Measurements from ENCODE around the gene CEP44. TPM values are rescaled to one million over a fixed set of nuclear protein-coding genes. Genes with fewer than 3 reads are reported as not detected.

The CEP44 gene
- total RNA-seq, 1 experiment from 2014 or later: 20.0 TPM

DNA sequence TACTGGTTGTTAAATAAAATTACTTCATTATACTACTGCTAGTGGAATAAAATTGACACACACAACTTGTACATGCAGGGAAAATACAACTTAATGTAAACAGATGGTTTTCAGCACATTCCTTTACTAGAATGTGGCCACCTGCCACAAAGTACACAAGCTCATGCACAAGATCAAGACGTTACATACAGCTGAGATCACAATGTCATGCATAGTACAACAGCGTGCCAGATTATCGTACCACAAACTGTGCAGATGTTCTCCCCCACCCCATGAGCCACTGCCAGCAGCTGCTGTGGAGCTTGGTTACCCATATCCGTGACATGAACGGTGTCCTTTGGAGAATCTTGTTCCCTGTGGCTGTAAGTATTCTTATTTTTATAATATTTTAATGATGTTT is 27.9 kb upstream of the CEP44 start:
- H3K4me1 Mint-ChIP-seq (ENCODE audit: low read depth, unreplicated experiment): no peaks in the 10 kb centered on the region
- H3K36me3 ChIP-seq (ENCODE audit: control insufficient read depth, insufficient read depth, low read length): no peaks in the 10 kb centered on the region
- H3K9me3 Mint-ChIP-seq (ENCODE audit: unreplicated experiment): no peaks in the 10 kb centered on the region
- peak in 1 of 2 experiments; percentile 7 for DNase-seq
- no peaks in the 10 kb centered on the region for H3K27me3 Mint-ChIP-seq (ENCODE audit: insufficient read depth, unreplicated experiment)
- H3K36me3 Mint-ChIP-seq (ENCODE audit: insufficient read depth, unreplicated experiment): no peaks in the 10 kb centered on the region
- CTCF ChIA-PET: no interaction called here
- peaks cover 10% of the 10 kb centered on the region; the same call in 1 of the 2 replicates for H3K4me1 ChIP-seq
- TF ChIP-seq, protein P1, sequence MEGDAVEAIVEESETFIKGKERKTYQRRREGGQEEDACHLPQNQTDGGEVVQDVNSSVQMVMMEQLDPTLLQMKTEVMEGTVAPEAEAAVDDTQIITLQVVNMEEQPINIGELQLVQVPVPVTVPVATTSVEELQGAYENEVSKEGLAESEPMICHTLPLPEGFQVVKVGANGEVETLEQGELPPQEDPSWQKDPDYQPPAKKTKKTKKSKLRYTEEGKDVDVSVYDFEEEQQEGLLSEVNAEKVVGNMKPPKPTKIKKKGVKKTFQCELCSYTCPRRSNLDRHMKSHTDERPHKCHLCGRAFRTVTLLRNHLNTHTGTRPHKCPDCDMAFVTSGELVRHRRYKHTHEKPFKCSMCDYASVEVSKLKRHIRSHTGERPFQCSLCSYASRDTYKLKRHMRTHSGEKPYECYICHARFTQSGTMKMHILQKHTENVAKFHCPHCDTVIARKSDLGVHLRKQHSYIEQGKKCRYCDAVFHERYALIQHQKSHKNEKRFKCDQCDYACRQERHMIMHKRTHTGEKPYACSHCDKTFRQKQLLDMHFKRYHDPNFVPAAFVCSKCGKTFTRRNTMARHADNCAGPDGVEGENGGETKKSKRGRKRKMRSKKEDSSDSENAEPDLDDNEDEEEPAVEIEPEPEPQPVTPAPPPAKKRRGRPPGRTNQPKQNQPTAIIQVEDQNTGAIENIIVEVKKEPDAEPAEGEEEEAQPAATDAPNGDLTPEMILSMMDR (IDR thresholded peaks at IDR 0.05; ENCODE audit: insufficient read depth in 1 of 2, low read depth in 1 of 2, low read length in 1 of 2, severe bottlenecking in 1 of 2, unreplicated experiment in 1 of 2): no peak
- intact Hi-C loops (cut with micrococcal nuclease; ENCODE audit: unreplicated experiment): no loop called here
- H3K27me3 ChIP-seq (replicated peaks; ENCODE audit: control insufficient read depth, insufficient read depth, low read length): no peaks in the 10 kb centered on the region
- no TSS peak for BruUV-seq (replicated peaks)
- no peak overlapping the region for H3K4me3 Mint-ChIP-seq (ENCODE audit: unreplicated experiment)
- no peak overlapping the region for H3K4me3 ChIP-seq (ENCODE audit: low read depth, low read length)
- H3K27ac Mint-ChIP-seq (ENCODE audit: unreplicated experiment): no peak overlapping the region
- POLR2A ChIA-PET: no interaction called here
- H3K9me3 ChIP-seq: no peaks in the 10 kb centered on the region

DNA sequence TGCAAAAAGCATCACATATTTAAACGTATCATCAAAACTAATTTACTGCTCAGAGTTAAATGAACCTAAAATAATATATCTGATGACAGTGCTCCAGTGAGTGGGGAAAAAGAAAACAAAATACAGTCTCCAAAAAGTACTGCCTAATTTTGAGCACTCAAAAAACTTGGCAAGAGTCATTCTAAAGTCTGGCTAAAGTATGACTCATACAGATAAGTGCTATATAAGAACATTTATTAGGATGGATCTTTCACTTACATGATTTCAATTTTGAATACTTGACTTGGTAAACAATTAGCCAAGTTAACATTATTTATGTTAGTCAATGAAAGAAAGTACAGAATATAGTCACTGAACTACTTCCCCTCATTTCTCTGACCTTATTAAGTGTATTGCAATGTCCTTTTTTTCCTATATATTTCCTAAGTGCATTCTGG is 27.4 kb upstream of the CEP44 start:
- TF ChIP-seq, protein P1 (IDR thresholded peaks at IDR 0.05; ENCODE audit: insufficient read depth in 1 of 2, low read depth in 1 of 2, low read length in 1 of 2, severe bottlenecking in 1 of 2, unreplicated experiment in 1 of 2): no peak
- Mint-ChIP-seq H3K4me3 (ENCODE audit: unreplicated experiment) (no peak overlapping the region), H3K27ac (ENCODE audit: unreplicated experiment) (no peak overlapping the region), H3K36me3 (ENCODE audit: insufficient read depth, unreplicated experiment) (no peaks in the 10 kb centered on the region), H3K9me3 (ENCODE audit: unreplicated experiment) (no peaks in the 10 kb centered on the region), H3K27me3 (ENCODE audit: insufficient read depth, unreplicated experiment) (no peaks in the 10 kb centered on the region), H3K4me1 (ENCODE audit: low read depth, unreplicated experiment) (no peaks in the 10 kb centered on the region)
- intact Hi-C loops (cut with micrococcal nuclease; ENCODE audit: unreplicated experiment): no loop called here
- CTCF ChIA-PET: no interaction called here
- BruUV-seq (replicated peaks): no TSS peak
- DNase-seq: no peak
- Histone ChIP-seq H3K36me3 (ENCODE audit: control insufficient read depth, insufficient read depth, low read length) (no peaks in the 10 kb centered on the region), H3K4me3 (ENCODE audit: low read depth, low read length) (no peak overlapping the region), H3K4me1 (peaks cover 10% of the 10 kb centered on the region; the same call in 1 of the 2 replicates), H3K27me3 (replicated peaks; ENCODE audit: control insufficient read depth, insufficient read depth, low read length) (no peaks in the 10 kb centered on the region), H3K9me3 (no peaks in the 10 kb centered on the region)
- POLR2A ChIA-PET: no interaction called here

DNA sequence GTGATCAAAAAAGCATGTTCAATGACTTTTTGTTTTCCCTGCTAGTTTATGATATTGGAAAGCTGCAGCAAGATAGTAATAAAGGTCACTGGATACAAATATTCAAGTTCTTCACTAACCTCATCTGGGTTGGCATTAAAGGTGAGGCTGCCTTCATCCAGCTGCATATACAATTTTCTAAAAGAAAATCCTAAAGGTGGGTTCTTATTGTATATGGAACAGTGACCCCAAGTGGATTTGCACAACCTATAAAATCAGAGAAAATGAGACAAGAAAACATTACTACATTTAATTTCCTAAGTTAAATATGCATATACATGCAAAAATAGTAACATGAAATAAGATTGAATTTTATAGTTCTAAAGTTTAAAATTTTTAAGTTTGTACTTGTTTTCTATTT is 24.1 kb upstream of the CEP44 start:
- no peaks in the 10 kb centered on the region for H3K9me3 Mint-ChIP-seq (ENCODE audit: unreplicated experiment)
- Histone ChIP-seq H3K27me3 (replicated peaks; ENCODE audit: control insufficient read depth, insufficient read depth, low read length) (no peaks in the 10 kb centered on the region), H3K36me3 (ENCODE audit: control insufficient read depth, insufficient read depth, low read length) (no peaks in the 10 kb centered on the region), H3K4me3 (ENCODE audit: low read depth, low read length) (no peak overlapping the region), H3K9me3 (no peaks in the 10 kb centered on the region), H3K4me1 (peaks cover 10% of the 10 kb centered on the region; the same call in 1 of the 2 replicates)
- POLR2A ChIA-PET: no interaction called here
- H3K4me3 Mint-ChIP-seq (ENCODE audit: unreplicated experiment): no peak overlapping the region
- H3K36me3 Mint-ChIP-seq (ENCODE audit: insufficient read depth, unreplicated experiment): no peaks in the 10 kb centered on the region
- BruUV-seq (replicated peaks): no TSS peak
- TF ChIP-seq, protein P1 (IDR thresholded peaks at IDR 0.05; ENCODE audit: insufficient read depth in 1 of 2, low read depth in 1 of 2, low read length in 1 of 2, severe bottlenecking in 1 of 2, unreplicated experiment in 1 of 2): no peak
- CTCF ChIA-PET: no interaction called here
- DNase-seq: no peak
- no peak overlapping the region for H3K27ac Mint-ChIP-seq (ENCODE audit: unreplicated experiment)
- H3K27me3 Mint-ChIP-seq (ENCODE audit: insufficient read depth, unreplicated experiment): no peaks in the 10 kb centered on the region
- intact Hi-C loops (cut with micrococcal nuclease; ENCODE audit: unreplicated experiment): no loop called here
- H3K4me1 Mint-ChIP-seq (ENCODE audit: low read depth, unreplicated experiment): no peaks in the 10 kb centered on the region

Measured in Caco-2 (cell line).